SK-N-SH treated with all-trans-retinoic acid at 6 μM for 48 hours (cell line): ENCODE data around the gene MS4A14.

Experiments
- ATAC-seq: fragments of 200-7000 bp; cut with Tn5 transposase; 3 replicates; pipeline ENCODE4 v1.9.1; 2020; ENCODE audit warnings: mild to moderate bottlenecking, moderate library complexity
- ARNTL ChIP-seq: fragments of 450-650 bp; formaldehyde crosslinking; IDR thresholded peaks from 2 replicates; pipeline ENCODE4 v1.5.0; 2020; ENCODE audit warnings: low read depth, mild to moderate bottlenecking, moderate library complexity, borderline replicate concordance
- BACH2 ChIP-seq: fragments of 250-450 bp; sonication (Bioruptor Pico); IDR thresholded peaks from 2 replicates; pipeline ENCODE4 v1.9.0; 2021; ENCODE audit warnings: mild to moderate bottlenecking, borderline replicate concordance
- CREB5 ChIP-seq: fragments of 250-450 bp; sonication (Bioruptor Pico); IDR thresholded peaks from 2 replicates; pipeline ENCODE4 v1.5.1; 2020; ENCODE audit warnings: low read depth, mild to moderate bottlenecking, moderate library complexity
- CSDC2 ChIP-seq: fragments of 250-450 bp; sonication (Bioruptor Pico); IDR thresholded peaks from 2 replicates; pipeline ENCODE4 v1.5.0; 2020; ENCODE audit warnings: mild to moderate bottlenecking, moderate library complexity
- CSRNP3 ChIP-seq: fragments of 250-450 bp; sonication (Bioruptor Pico); IDR thresholded peaks from 2 replicates; pipeline ENCODE4 v1.5.1; 2021; ENCODE audit warnings: mild to moderate bottlenecking, moderate library complexity
- ESRRG ChIP-seq: fragments of 250-450 bp; sonication (Bioruptor Pico); IDR thresholded peaks from 2 replicates; pipeline ENCODE4 v1.6.1; 2021; ENCODE audit warnings: mild to moderate bottlenecking
- GLIS3 ChIP-seq: fragments of 250-450 bp; sonication (Bioruptor Pico); IDR thresholded peaks from 2 replicates; pipeline ENCODE4 v1.5.0; 2020; ENCODE audit warnings: mild to moderate bottlenecking, moderate library complexity
- ISL1 ChIP-seq: fragments of 250-450 bp; sonication (Bioruptor Pico); IDR thresholded peaks from 2 replicates; pipeline ENCODE4 v2.1.2; 2022; ENCODE audit warnings: mild to moderate bottlenecking, moderate library complexity
- OSR1 ChIP-seq: fragments of 250-450 bp; sonication (Bioruptor Pico); IDR thresholded peaks from 2 replicates; pipeline ENCODE4 v1.8.0; 2022; ENCODE audit warnings: moderate library complexity, mild to moderate bottlenecking, inconsistent platforms
- PATZ1 ChIP-seq: fragments of 250-450 bp; sonication (Bioruptor Pico); IDR thresholded peaks from 2 replicates; pipeline ENCODE4 v1.8.0; 2020; ENCODE audit warnings: mild to moderate bottlenecking, moderate library complexity, borderline replicate concordance
- POU6F1 ChIP-seq: fragments of 250-450 bp; sonication (Bioruptor Pico); IDR thresholded peaks from 2 replicates; pipeline ENCODE4 v1.8.0; 2021; ENCODE audit warnings: low read depth, mild to moderate bottlenecking, moderate library complexity, borderline replicate concordance
- PPARA ChIP-seq: fragments of 250-450 bp; sonication (Bioruptor Pico); IDR thresholded peaks from 2 replicates; pipeline ENCODE4 v1.5.0; 2020; ENCODE audit warnings: mild to moderate bottlenecking, borderline replicate concordance
- RARB ChIP-seq: fragments of 250-450 bp; sonication (Bioruptor Pico); IDR thresholded peaks from 2 replicates; pipeline ENCODE4 v1.8.0; 2021; ENCODE audit warnings: mild to moderate bottlenecking, moderate library complexity
- SNAI2 ChIP-seq: fragments of 250-450 bp; sonication (Bioruptor Pico); IDR thresholded peaks from 2 replicates; pipeline ENCODE4 v1.5.0; 2020; ENCODE audit warnings: mild to moderate bottlenecking, moderate library complexity
- TCF4 ChIP-seq: fragments of 250-450 bp; sonication (Bioruptor Pico); IDR thresholded peaks from 2 replicates; pipeline ENCODE4 v1.8.0; 2021; ENCODE audit warnings: mild to moderate bottlenecking, moderate library complexity, borderline replicate concordance
- TOX ChIP-seq: fragments of 250-450 bp; sonication (Bioruptor Pico); IDR thresholded peaks from 2 replicates; pipeline ENCODE4 v1.8.0; 2021; ENCODE audit warnings: mild to moderate bottlenecking, moderate library complexity, borderline replicate concordance
- ZC3H10 ChIP-seq: fragments of 250-450 bp; sonication (Bioruptor Pico); IDR thresholded peaks from 2 replicates; pipeline ENCODE4 v1.5.1; 2021; ENCODE audit warnings: mild to moderate bottlenecking, moderate library complexity
- ZFP3 ChIP-seq: fragments of 250-450 bp; sonication (Bioruptor Pico); IDR thresholded peaks from 2 replicates; pipeline ENCODE4 v1.5.0; 2020; ENCODE audit warnings: mild to moderate bottlenecking, moderate library complexity
- ZFP30 ChIP-seq: fragments of 450-650 bp; formaldehyde crosslinking; IDR thresholded peaks from 2 replicates; pipeline ENCODE4 v1.5.0; 2022; ENCODE audit warnings: mild to moderate bottlenecking, moderate library complexity
- ZNF565 ChIP-seq: fragments of 450-650 bp; formaldehyde crosslinking; conservative IDR thresholded peaks from 2 replicates; pipeline ENCODE4 v1.5.0; 2020; ENCODE audit warnings: low read depth, mild to moderate bottlenecking, moderate library complexity
- ZNF70 ChIP-seq: fragments of 450-650 bp; formaldehyde crosslinking; IDR thresholded peaks from 2 replicates; pipeline ENCODE4 v1.5.0; 2020; ENCODE audit warnings: mild to moderate bottlenecking, moderate library complexity
- ZNF8 ChIP-seq: fragments of 450-650 bp; formaldehyde crosslinking; IDR thresholded peaks from 2 replicates; pipeline ENCODE4 v1.5.0; 2020; ENCODE audit warnings: mild to moderate bottlenecking, moderate library complexity

The MS4A14 gene

GRCh38 chr11:60457576-60457975, 61.3 kb downstream of the MS4A14 start:
- no peak for ATAC-seq
- no peak for TF ChIP-seq CSRNP3
- TF ChIP-seq CREB5: no peak
- TF ChIP-seq CSDC2 (CRISPR knock-in tag): no peak
- TF ChIP-seq PATZ1 (CRISPR knock-in tag): no peak
- TF ChIP-seq BACH2 (CRISPR knock-in tag): no peak
- no peak for TF ChIP-seq ZNF8
- TF ChIP-seq ESRRG: no peak
- no peak for TF ChIP-seq OSR1 (CRISPR knock-in tag)
- no peak for TF ChIP-seq RARB (CRISPR knock-in tag)
- TF ChIP-seq POU6F1: no peak
- no peak for TF ChIP-seq GLIS3 (CRISPR knock-in tag)
- TF ChIP-seq PPARA (CRISPR knock-in tag): no peak
- TF ChIP-seq ZFP3 (CRISPR knock-in tag): no peak
- TF ChIP-seq TCF4 (CRISPR knock-in tag): no peak
- no peak for TF ChIP-seq ZNF565 (CRISPR knock-in tag)
- TF ChIP-seq, all 23 proteins: peak for 0

- ATAC-seq: no peak
- TF ChIP-seq SNAI2 (CRISPR knock-in tag): no peak
- no peak for TF ChIP-seq ARNTL
- TF ChIP-seq ISL1 (CRISPR knock-in tag): no peak
- TF ChIP-seq ZNF8: no peak
- TF ChIP-seq RARB (CRISPR knock-in tag): no peak
- TF ChIP-seq BACH2 (CRISPR knock-in tag): no peak
- no peak for TF ChIP-seq TOX (CRISPR knock-in tag)
- TF ChIP-seq CSRNP3: no peak
- no peak for TF ChIP-seq POU6F1
- no peak for TF ChIP-seq ZNF565 (CRISPR knock-in tag)
- no peak for TF ChIP-seq GLIS3 (CRISPR knock-in tag)
- TF ChIP-seq ESRRG: no peak
- no peak for TF ChIP-seq TCF4 (CRISPR knock-in tag)
- no peak for TF ChIP-seq PPARA (CRISPR knock-in tag)
- TF ChIP-seq ZC3H10 (CRISPR knock-in tag): no peak
- TF ChIP-seq ZNF70 (CRISPR knock-in tag): no peak
- no peak for TF ChIP-seq CSDC2 (CRISPR knock-in tag)
- TF ChIP-seq ZFP30: no peak
- TF ChIP-seq PATZ1 (CRISPR knock-in tag): no peak
These were observed 63.1 kb downstream of the MS4A14 start for GRCh38 chr11:60459345-60459744.
